Suprapubic skin (tissue), 4 donors: ENCODE measurements around the gene E2F4. TPM values are rescaled to one million over a fixed set of nuclear protein-coding genes. Genes with fewer than 3 reads are reported as not detected.

Experiments used
- DNase-seq, 2 donors: peaks; one replicate each; pipeline ENCODE4 v3.0.0-alpha.2; 2019; ENCODE audit warnings: low spot score in 2 of 2
- H3K27ac ChIP-seq: fragments of 200-600 bp; sonication (generic); one replicate; pipeline ENCODE4 v1.5.1; 2019
- H3K27me3 ChIP-seq: fragments of 200-600 bp; sonication (generic); one replicate; pipeline ENCODE4 v1.5.1; 2019
- H3K36me3 ChIP-seq: fragments of 200-600 bp; sonication (generic); one replicate; pipeline ENCODE4 v1.5.1; 2019
- H3K4me1 ChIP-seq: fragments of 200-600 bp; sonication (generic); one replicate; pipeline ENCODE4 v1.5.1; 2019
- H3K4me3 ChIP-seq: fragments of 200-600 bp; sonication (generic); one replicate; pipeline ENCODE4 v1.5.1; 2019; ENCODE audit warnings: mild to moderate bottlenecking
- H3K9me3 ChIP-seq: fragments of 200-600 bp; sonication (generic); one replicate; pipeline ENCODE4 v1.5.1; 2019
- EP300 ChIP-seq: sonication (generic); formaldehyde crosslinking; IDR thresholded peaks from one replicate; pipeline ENCODE4 v1.6.1; 2017; ENCODE audit warnings: antibody characterized with exemption
- POLR2A ChIP-seq, 2 donors: fragments of 450-650 bp; IDR thresholded peaks; one replicate each; pipeline ENCODE4 v1.6.1; 2017; ENCODE audit warnings: antibody characterized with exemption in 2 of 2, mild to moderate bottlenecking in 2 of 2, moderate library complexity in 2 of 2
- POLR2AphosphoS5 ChIP-seq, 3 donors: sonication (generic); formaldehyde crosslinking; IDR thresholded peaks; one replicate each; pipeline ENCODE4 v1.6.1; 2017; ENCODE audit warnings: antibody characterized with exemption in 3 of 3
- WGBS: methylation state at CpG from one replicate; pipeline ENCODE4 v1.1.5; 2018; 5-methylcytosine and 5-hydroxymethylcytosine counted together
- total RNA-seq, 4 donors: library from RNA; depleted of rRNA; stranded (reverse); fragments of >200 nt; gene quantifications; one replicate each; pipeline ENCODE4 v1.1.0, GENCODE V29; 2016
- TF ChIP-seq, protein P1 (sequence below), 2 donors: fragments of 200-600 bp in 1 of 2; fragments of 450-650 bp in 1 of 2; sonication (generic) in 1 of 2; IDR thresholded peaks; one replicate each; pipeline ENCODE4 v1.5.1; 2016 to 2019; ENCODE audit warnings: antibody characterized with exemption in 2 of 2, mild to moderate bottlenecking in 1 of 2, moderate library complexity in 1 of 2

The E2F4 gene
- total RNA-seq, 4 donors from 2014 or later: 92.6 to 106 (median 96.8) TPM

GRCh38 chr16:67163999-67164558, 27.9 kb upstream of the E2F4 start:
- Histone ChIP-seq H3K9me3 (no peaks in the 10 kb centered on the region), H3K36me3 (peaks cover 15% of the 10 kb centered on the region), H3K27me3 (no peaks in the 10 kb centered on the region), H3K4me3 (peak overlapping the region; percentile 44), H3K27ac (peak overlapping the region; percentile 46), H3K4me1 (peaks cover 67% of the 10 kb centered on the region)
- TF ChIP-seq POLR2A (IDR thresholded peaks at IDR 0.05): no peak
- TF ChIP-seq, protein P1, sequence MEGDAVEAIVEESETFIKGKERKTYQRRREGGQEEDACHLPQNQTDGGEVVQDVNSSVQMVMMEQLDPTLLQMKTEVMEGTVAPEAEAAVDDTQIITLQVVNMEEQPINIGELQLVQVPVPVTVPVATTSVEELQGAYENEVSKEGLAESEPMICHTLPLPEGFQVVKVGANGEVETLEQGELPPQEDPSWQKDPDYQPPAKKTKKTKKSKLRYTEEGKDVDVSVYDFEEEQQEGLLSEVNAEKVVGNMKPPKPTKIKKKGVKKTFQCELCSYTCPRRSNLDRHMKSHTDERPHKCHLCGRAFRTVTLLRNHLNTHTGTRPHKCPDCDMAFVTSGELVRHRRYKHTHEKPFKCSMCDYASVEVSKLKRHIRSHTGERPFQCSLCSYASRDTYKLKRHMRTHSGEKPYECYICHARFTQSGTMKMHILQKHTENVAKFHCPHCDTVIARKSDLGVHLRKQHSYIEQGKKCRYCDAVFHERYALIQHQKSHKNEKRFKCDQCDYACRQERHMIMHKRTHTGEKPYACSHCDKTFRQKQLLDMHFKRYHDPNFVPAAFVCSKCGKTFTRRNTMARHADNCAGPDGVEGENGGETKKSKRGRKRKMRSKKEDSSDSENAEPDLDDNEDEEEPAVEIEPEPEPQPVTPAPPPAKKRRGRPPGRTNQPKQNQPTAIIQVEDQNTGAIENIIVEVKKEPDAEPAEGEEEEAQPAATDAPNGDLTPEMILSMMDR (IDR thresholded peaks at IDR 0.05): no peak
- no peak for TF ChIP-seq POLR2AphosphoS5 (IDR thresholded peaks at IDR 0.05)
- no peak for TF ChIP-seq EP300
- DNase-seq: no peak
- WGBS: 2% methylated on average over 24 of the region's 34 CpGs

GRCh38 chr16:67164599-67165061, 27.3 kb upstream of the E2F4 start, which contains the start of gene HSF4:
TSS of gene HSF4 (plus strand) at chr16:67164745. CDS start at chr16:67164812, 67 bp downstream.
- Histone ChIP-seq H3K27ac (peak within 1 kb of the TSS; percentile 46), H3K36me3 (peaks cover 15% of the 10 kb centered on the region), H3K4me1 (peaks cover 70% of the 10 kb centered on the region), H3K4me3 (peak within 1 kb of the TSS; percentile 44), H3K9me3 (no peaks in the 10 kb centered on the region), H3K27me3 (no peaks in the 10 kb centered on the region)
- DNase-seq: no peak
- TF ChIP-seq, protein P1 (IDR thresholded peaks at IDR 0.05): no peak
- TF ChIP-seq POLR2AphosphoS5 (IDR thresholded peaks at IDR 0.05) (no peak), EP300 (no peak), POLR2A (IDR thresholded peaks at IDR 0.05) (peak in 1 of 2 donors; percentile 33)
- WGBS: no CpG with 5 or more reads among the region's 41 CpGs

DNA sequence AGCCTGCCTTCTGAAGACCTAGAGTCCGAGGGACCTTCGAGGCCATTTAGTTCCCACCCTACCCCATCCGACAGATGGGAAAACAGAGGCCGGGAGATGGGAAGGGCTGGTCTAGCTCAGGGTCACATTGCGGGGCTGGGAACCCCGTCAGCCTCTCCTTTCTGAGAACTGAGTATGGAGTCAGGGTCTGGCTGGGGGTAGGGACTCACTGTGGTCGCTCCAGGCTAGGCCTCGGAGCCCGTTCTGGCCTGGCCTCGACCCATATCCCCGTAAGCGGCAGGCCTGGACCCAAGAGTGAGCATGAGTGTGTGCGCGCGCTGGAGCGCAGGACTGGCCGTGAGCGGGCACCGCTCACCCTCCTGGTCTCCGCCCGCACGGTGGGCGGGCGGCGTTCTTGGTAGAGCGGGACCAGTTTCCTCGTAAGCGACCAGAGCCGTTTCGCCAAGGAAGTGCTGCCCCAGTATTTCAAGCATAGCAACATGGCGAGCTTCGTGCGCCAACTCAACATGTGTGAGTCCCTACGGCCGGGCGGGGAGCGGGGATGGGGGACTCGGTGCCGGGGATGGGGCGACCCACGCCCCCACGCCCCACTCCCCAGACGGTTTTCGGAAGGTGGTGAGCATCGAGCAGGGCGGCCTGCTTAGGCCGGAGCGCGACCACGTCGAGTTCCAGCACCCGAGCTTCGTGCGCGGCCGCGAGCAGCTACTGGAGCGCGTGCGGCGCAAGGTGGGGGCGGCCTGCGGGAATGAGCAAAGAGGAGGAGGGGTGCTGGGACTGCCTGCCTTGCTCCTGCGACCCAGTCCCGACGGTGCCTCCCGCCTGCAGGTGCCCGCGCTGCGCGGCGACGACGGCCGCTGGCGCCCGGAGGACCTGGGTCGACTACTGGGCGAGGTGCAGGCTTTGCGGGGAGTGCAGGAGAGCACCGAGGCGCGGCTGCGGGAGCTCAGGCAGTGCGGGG, 26.6 kb upstream of the E2F4 start:
- TF ChIP-seq EP300 (no peak), POLR2AphosphoS5 (IDR thresholded peaks at IDR 0.05) (no peak), POLR2A (IDR thresholded peaks at IDR 0.05) (no peak)
- TF ChIP-seq, protein P1 (IDR thresholded peaks at IDR 0.05): no peak
- Histone ChIP-seq H3K9me3 (no peaks in the 10 kb centered on the region), H3K27ac (no peak overlapping the region), H3K36me3 (peaks cover 15% of the 10 kb centered on the region), H3K4me3 (peak overlapping the region; percentile 44), H3K27me3 (no peaks in the 10 kb centered on the region), H3K4me1 (peaks cover 73% of the 10 kb centered on the region)
- DNase-seq: no peak
- 43% methylated on average over 17 of the region's 85 CpGs for whole genome bisulfite sequencing

- TF ChIP-seq EP300 (no peak), POLR2AphosphoS5 (IDR thresholded peaks at IDR 0.05) (no peak), POLR2A (IDR thresholded peaks at IDR 0.05) (no peak)
- TF ChIP-seq, protein P1 (IDR thresholded peaks at IDR 0.05): no peak
- H3K36me3 ChIP-seq: peaks cover 15% of the 10 kb centered on the region
- H3K4me3 ChIP-seq: no peak overlapping the region
- no peak for DNase-seq
- no peaks in the 10 kb centered on the region for H3K9me3 ChIP-seq
- no peak overlapping the region for H3K27ac ChIP-seq
- H3K27me3 ChIP-seq: no peaks in the 10 kb centered on the region
- peaks cover 74% of the 10 kb centered on the region for H3K4me1 ChIP-seq
- WGBS: 64% methylated on average over 17 of the region's 18 CpGs
Observed at GRCh38 chr16:67166110-67166547, 25.8 kb upstream of the E2F4 start.
